SK-MEL-5 (cell line): ENCODE measurements around the gene RFX2. TPM values are rescaled to one million over a fixed set of nuclear protein-coding genes. Genes with fewer than 3 reads are reported as not detected.
"Not testable (repeated sequence)": the region's sequence is repeated elsewhere in the genome, so short reads cannot be mapped to it uniquely, and the experiment has no call there.

Source experiments
- DNase-seq: peaks from one replicate; pipeline ENCODE4 v3.0.0-alpha.2; 2016; ENCODE audit warnings: low read depth, low spot score
- in situ Hi-C: cut with HindIII; loops from 2 replicates; pipeline ENCODE4 v1.10.0; 2016; ENCODE audit warnings: low sequenced_read_pairs, high pct_unique_total_duplicates, low pct_unique_long_range_greater_than_20kb
- total RNA-seq: library from RNA; depleted of rRNA; stranded (reverse); fragments of >200 nt; shearing (Covaris generic); gene quantifications from 2 replicates; pipeline ENCODE4 v1.2.3, GENCODE V29; 2014

RFX2 gene
- total RNA-seq, 1 experiment from 2014 or later = 2.6 TPM

- in situ Hi-C loops = no loop called here
- no peak for DNase-seq
These were observed 23.2 kb downstream of the RFX2 start for GRCh38 chr19:6087074-6087571.

DNA sequence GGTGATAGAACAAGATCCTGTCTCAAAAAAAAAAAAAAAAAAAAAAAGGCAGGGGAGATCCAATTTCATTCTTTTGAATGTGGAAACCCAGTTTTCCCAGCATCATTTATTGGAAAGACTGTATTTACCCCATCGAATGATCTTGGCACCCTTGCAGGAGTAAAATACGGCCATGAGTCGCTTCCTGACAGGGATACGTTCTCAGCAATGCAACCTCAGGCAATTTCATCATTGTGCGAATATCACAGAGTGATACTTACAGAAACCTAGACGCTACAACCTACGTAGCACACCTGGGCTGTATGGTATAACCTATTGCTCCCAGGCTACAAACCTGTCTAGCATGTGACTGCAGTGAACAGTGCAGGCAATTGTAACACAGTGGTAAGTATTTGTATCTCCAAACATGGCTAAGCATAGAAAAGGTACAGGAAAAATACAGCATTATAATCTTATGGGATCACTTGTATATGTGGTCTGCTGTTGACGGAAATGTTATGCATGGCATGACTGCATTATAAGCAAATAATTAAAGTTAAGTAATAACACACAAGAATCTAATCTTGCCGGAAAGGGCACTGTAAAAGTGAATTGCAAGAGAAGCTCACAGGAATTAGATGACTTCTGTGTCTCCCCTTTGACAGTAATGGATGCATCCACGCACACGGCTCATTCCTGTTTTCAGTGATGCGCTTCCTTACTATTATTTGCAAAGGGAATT lies 24.1 kb downstream of the RFX2 start:
- in situ Hi-C loops = no loop called here
- DNase-seq = no peak

DNA sequence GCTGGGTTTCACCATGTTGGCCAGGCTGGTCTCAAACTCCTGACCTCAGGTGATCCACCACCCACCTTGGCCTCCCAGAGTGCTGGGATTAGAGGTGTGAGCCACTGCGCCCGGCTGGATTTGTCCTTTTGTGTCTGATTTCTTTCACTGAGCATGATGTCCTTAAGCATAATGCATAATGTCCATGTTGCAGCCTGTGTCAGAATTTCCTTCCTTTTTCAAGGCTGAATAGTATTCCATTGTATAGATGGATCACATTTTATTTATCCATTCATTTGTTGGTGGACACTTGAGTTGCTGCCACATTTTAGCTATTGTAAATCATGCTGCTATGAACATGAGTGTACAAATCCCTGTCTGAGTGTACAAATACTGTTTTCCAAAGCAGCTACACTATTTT lies 25.5 kb downstream of the RFX2 start:
- no peak for DNase-seq
- in situ Hi-C loops = no loop called here

- no peak for DNase-seq
- in situ Hi-C loops = no loop called here
These were observed 31.2 kb downstream of the RFX2 start for GRCh38 chr19:6079107-6079506.

GRCh38 chr19:6078068-6078467 lies 32.2 kb downstream of the RFX2 start:
- no peak for DNase-seq
- in situ Hi-C loops = no loop called here

- no peak for DNase-seq
- in situ Hi-C loops = no loop called here
These were observed 33.4 kb downstream of the RFX2 start for GRCh38 chr19:6076675-6077463.

DNA sequence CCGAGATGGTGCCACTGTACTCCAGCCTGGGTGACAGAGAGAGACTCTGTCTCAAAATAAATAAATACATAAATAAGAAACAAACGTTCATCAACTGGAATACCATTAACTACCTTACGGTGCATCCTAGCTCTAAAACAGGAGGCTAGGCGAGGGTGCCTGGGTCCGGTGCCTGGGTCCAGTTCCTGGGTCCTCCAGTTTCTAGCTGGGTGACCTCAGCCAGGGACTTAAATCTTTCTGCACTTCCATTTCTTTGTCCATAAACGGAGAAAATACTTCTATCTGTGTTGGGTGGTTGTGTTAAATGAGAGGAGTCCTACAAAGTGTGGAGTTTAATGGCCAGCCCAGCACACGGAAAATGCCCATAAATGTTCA lies 34.0 kb downstream of the RFX2 start:
- no peak for DNase-seq
- in situ Hi-C loops = no loop called here

GRCh38 chr19:6074709-6075403 lies 35.4 kb downstream of the RFX2 start:
- in situ Hi-C loops = no loop called here

GRCh38 chr19:6073858-6074708 lies 36.2 kb downstream of the RFX2 start:
- in situ Hi-C loops = no loop called here
- DNase-seq = no peak

More at GRCh38 chr19:6074709-6075403, 35.4 kb downstream of the RFX2 start:
- DNase-seq = no peak

DNA sequence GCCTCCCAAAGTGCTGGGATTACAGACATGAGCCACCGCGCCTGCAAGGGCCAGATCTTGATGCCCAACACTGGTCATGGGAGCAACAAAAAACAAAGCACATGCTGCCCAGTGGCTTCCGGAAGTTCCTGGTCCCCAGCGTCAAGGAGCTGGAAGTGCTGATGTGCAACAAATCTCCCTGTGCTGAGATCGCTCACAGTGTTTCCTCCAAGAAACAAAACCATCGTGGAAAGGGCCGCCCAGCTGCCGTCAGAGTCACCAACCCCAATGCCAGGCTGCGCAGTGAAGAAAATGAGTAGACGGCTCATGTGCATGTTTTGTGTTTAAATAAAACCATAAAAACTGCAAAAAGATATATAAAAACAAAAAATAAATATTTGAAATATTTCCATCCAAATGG lies 37.1 kb downstream of the RFX2 start:
- DNase-seq, in situ Hi-C loops: not testable (repeated sequence)

GRCh38 chr19:6071875-6072274 lies 38.4 kb downstream of the RFX2 start:
- DNase-seq = no peak
- in situ Hi-C loops = no loop called here

DNA sequence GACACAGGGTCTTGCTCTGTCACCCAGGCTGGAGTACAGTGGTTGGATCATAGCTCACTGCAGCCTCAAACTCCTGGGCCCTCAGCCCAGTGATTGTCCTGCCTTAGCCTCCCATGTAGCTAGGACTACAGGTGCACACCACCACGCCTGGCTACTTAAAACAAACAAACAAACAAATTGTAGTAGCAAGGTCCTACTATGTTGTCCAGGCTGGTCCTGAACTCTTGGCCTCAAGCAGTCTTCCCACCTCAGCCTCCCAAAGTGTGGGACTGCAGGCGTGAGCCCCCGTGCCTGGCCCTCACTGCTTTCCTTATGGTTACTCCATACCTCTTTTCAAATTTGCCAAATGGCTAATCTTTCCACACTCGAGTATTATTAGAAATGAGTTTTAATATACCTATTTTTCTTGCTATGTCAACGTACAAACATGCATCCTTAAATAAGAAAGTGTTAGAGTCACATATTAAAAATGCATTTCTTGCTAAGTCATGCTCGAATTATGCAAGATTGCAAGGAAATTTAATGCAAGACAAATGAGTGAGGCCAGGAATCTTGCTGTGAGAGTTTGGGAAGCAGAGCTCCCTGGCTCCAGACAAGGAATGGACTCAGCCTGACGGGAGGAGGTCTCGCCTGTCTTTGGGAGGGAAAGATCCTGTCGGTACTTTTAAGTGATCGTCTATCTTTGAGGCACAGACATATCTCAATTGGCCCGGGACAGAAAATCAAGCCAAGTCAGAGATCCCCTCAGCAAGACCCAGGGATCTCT lies 39.4 kb downstream of the RFX2 start:
- DNase-seq = no peak
- in situ Hi-C loops = no loop called here

- in situ Hi-C loops = no loop called here
- no peak for DNase-seq
These were observed 40.1 kb downstream of the RFX2 start for GRCh38 chr19:6070207-6070681.

- DNase-seq = no peak
- in situ Hi-C loops = no loop called here
These were observed 41.0 kb downstream of the RFX2 start for GRCh38 chr19:6069268-6069791.

DNA sequence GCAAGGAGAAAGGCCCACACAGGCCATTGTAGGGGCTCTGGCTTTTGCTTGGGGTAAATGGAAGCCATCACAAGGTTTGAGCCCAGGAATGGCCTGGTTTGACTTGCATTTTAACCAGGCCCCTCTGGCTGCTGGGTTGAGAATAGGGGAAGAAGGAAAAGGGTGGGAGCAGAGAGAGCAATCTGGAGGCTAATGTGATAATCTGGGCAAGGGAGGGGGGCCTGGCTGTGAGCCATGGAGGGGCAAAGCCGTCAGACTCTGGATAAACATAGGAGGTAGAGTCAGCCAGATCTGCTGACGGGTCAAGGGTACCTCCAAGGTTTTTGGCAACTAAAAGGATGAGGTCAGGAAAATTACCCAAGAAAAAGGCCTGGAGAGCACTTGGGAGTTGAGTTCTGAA lies 41.6 kb downstream of the RFX2 start:
- in situ Hi-C loops = no loop called here
- no peak for DNase-seq

DNA sequence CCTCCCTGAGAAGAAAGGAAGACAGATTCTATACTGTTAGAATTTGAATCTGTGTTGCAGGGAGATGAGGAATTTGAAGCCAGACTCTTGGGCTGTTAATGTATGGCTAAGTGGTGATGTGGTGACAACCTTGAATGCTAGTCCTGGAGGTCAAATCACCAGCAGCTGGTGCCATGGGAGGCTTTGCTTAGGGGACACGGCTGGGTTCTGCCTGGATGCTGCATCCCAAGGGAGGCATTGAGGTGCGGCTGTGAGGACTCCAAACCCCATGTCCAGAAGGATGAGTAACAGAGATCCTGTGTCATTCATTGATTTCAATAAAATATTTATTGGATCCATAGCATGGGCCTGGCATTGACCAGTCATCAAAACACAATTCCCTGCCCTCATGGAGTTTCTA lies 42.3 kb downstream of the RFX2 start:
- DNase-seq = no peak
- in situ Hi-C loops = no loop called here
